Body of pancreas (tissue), 4 donors: Measurements from ENCODE around the gene COX7A2L.

Experiments used
- CTCF ChIP-seq, 7 experiments: fragments of 450-650 bp in 4 of 7; fragments of 200-600 bp in 3 of 7; sonication (generic) in 3 of 7; IDR thresholded peaks; one replicate each; pipeline ENCODE4 v1.5.1; 2016 to 2019; ENCODE audit warnings: antibody characterized with exemption in 7 of 7
- POLR2A ChIP-seq, 3 donors: fragments of 450-650 bp; IDR thresholded peaks; one replicate each; pipeline ENCODE4 v1.6.1; 2016; ENCODE audit warnings: antibody characterized with exemption in 3 of 3, mild to moderate bottlenecking in 2 of 3

GRCh38 chr2:42360493-42360889, 526 bp downstream of the COX7A2L start:
- no peak for TF ChIP-seq CTCF (IDR thresholded peaks at IDR 0.05)
- no peak for TF ChIP-seq POLR2A (IDR thresholded peaks at IDR 0.05)
